Gastroesophageal sphincter (tissue), 4 donors: ENCODE data around the gene CEP89. TPM values are rescaled to one million over a fixed set of nuclear protein-coding genes. Genes with fewer than 3 reads are reported as not detected.

Experiments used
- ATAC-seq: fragments of 150-250 bp; one replicate; pipeline ENCODE4 v1.9.1; 2016; ENCODE audit warnings: mild to moderate bottlenecking, moderate library complexity
- H3K27ac ChIP-seq, 4 donors: fragments of 200-600 bp; sonication (generic) in 3 of 4; 1 replicate in 3 of 4; 2 replicates in 1 of 4; pipeline ENCODE4 v1.5.1; 2016 to 2019
- H3K27me3 ChIP-seq: fragments of 200-600 bp; sonication (generic); one replicate; pipeline ENCODE4 v1.5.1; 2019
- H3K36me3 ChIP-seq, 2 donors: fragments of 200-600 bp; sonication (generic); one replicate each; pipeline ENCODE4 v1.5.1; 2019; ENCODE audit warnings: control low read depth in 1 of 2
- H3K4me1 ChIP-seq, 3 donors: fragments of 200-600 bp; sonication (generic); 1 replicate in 2 of 3; 2 replicates in 1 of 3; pipeline ENCODE4 v1.5.1; 2016 to 2019; ENCODE audit warnings: control low read depth in 2 of 3
- H3K4me3 ChIP-seq, 2 donors: fragments of 200-600 bp; sonication (generic); one replicate each; pipeline ENCODE4 v1.5.1; 2019; ENCODE audit warnings: mild to moderate bottlenecking in 1 of 2, moderate library complexity in 1 of 2
- H3K9me3 ChIP-seq, 3 donors: fragments of 200-600 bp; sonication (generic); one replicate each; pipeline ENCODE4 v1.5.1; 2017 to 2019; ENCODE audit warnings: control low read depth in 2 of 3
- EP300 ChIP-seq: sonication (generic); formaldehyde crosslinking; IDR thresholded peaks from one replicate; pipeline ENCODE4 v1.6.1; 2017; ENCODE audit warnings: antibody characterized with exemption, mild to moderate bottlenecking
- POLR2A ChIP-seq, 2 donors: fragments of 450-650 bp; IDR thresholded peaks; one replicate each; pipeline ENCODE4 v1.6.1; 2017; ENCODE audit warnings: antibody characterized with exemption in 2 of 2, mild to moderate bottlenecking in 2 of 2, moderate library complexity in 1 of 2
- POLR2AphosphoS5 ChIP-seq: sonication (generic); formaldehyde crosslinking; IDR thresholded peaks from one replicate; pipeline ENCODE4 v1.6.1; 2017; ENCODE audit warnings: antibody characterized with exemption
- WGBS, 2 donors: methylation state at CpG; one replicate each; pipeline ENCODE4 v1.1.5; 2018; ENCODE audit warnings: low coverage in 1 of 2; 5-methylcytosine and 5-hydroxymethylcytosine counted together
- small RNA-seq, 4 donors: library from RNA; depleted of rRNA; stranded (forward); fragments of <200 nt; gene quantifications; one replicate each; pipeline ENCODE3, GENCODE V24; 2016
- total RNA-seq, 4 donors: library from RNA; depleted of rRNA; stranded (reverse); fragments of >200 nt; gene quantifications; one replicate each; pipeline ENCODE4 v1.1.0, GENCODE V29; 2016
- TF ChIP-seq, protein P1 (sequence below), 4 experiments: fragments of 200-600 bp in 2 of 4; fragments of 450-650 bp in 2 of 4; sonication (generic) in 1 of 4; IDR thresholded peaks; one replicate each; pipeline ENCODE4 v1.5.1; 2017 to 2019; ENCODE audit warnings: antibody characterized with exemption in 4 of 4, mild to moderate bottlenecking in 2 of 4, moderate library complexity in 2 of 4

The CEP89 gene
- total RNA-seq, 4 donors from 2014 or later: 14.8 to 21.9 (median 20.2) TPM

DNA sequence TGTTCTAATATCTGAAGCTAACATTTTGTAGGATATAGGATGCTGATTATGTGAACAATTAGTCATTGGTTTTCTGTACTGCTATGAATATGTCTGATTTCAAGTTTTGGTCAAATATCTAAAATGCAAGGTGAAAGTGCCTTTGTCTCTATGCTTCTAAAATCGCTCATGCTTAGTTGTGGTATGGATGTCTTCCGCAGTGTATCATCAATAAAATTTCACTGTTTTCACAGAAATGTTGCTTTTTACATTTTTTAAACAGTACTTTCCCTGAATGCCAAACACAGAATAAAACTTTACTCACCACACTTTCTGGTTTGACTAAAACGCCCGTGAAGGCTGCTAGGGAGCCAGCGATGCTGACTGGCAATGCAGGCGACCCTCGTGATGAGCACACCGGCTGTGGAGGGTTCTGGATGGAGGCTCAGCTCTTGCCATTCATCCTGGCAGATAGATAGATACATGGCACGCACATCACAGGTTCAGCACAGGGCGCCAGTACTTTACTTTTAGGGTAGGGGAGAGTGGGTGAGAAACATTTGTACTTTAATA is 142.3 kb downstream of the CEP89 start:
- no peak overlapping the region for H3K4me3 ChIP-seq
- TF ChIP-seq EP300: no peak
- no peak for TF ChIP-seq POLR2AphosphoS5
- 90 to 96% methylated on average over 5 to 8 of the region's 10 CpGs for WGBS, 2 donors
- no peaks in the 10 kb centered on the region for H3K9me3 ChIP-seq
- no peak overlapping the region for H3K27ac ChIP-seq
- H3K27me3 ChIP-seq: peaks cover 8% of the 10 kb centered on the region
- peaks cover 0 to 13% of the 10 kb centered on the region in 2 donors for H3K36me3 ChIP-seq
- ATAC-seq: no peak
- H3K4me1 ChIP-seq: no peaks in the 10 kb centered on the region

GRCh38 chr19:32828643-32829344 is 143.0 kb downstream of the CEP89 start:
- no peak for TF ChIP-seq POLR2A (IDR thresholded peaks at IDR 0.05)
- TF ChIP-seq, protein P1, sequence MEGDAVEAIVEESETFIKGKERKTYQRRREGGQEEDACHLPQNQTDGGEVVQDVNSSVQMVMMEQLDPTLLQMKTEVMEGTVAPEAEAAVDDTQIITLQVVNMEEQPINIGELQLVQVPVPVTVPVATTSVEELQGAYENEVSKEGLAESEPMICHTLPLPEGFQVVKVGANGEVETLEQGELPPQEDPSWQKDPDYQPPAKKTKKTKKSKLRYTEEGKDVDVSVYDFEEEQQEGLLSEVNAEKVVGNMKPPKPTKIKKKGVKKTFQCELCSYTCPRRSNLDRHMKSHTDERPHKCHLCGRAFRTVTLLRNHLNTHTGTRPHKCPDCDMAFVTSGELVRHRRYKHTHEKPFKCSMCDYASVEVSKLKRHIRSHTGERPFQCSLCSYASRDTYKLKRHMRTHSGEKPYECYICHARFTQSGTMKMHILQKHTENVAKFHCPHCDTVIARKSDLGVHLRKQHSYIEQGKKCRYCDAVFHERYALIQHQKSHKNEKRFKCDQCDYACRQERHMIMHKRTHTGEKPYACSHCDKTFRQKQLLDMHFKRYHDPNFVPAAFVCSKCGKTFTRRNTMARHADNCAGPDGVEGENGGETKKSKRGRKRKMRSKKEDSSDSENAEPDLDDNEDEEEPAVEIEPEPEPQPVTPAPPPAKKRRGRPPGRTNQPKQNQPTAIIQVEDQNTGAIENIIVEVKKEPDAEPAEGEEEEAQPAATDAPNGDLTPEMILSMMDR (IDR thresholded peaks at IDR 0.05): no peak
- no peak for TF ChIP-seq EP300
- no peak for TF ChIP-seq POLR2AphosphoS5
- H3K4me1 ChIP-seq: no peaks in the 10 kb centered on the region
- H3K27me3 ChIP-seq: peaks cover 15% of the 10 kb centered on the region
- no peak for ATAC-seq
- no peaks in the 10 kb centered on the region for H3K9me3 ChIP-seq
- WGBS, 2 donors: 71 to 81% methylated on average over 4 to 8 of the region's 15 CpGs
- peaks cover 0 to 13% of the 10 kb centered on the region in 2 donors for H3K36me3 ChIP-seq
- no peak overlapping the region for H3K4me3 ChIP-seq
- no peak overlapping the region for H3K27ac ChIP-seq

DNA sequence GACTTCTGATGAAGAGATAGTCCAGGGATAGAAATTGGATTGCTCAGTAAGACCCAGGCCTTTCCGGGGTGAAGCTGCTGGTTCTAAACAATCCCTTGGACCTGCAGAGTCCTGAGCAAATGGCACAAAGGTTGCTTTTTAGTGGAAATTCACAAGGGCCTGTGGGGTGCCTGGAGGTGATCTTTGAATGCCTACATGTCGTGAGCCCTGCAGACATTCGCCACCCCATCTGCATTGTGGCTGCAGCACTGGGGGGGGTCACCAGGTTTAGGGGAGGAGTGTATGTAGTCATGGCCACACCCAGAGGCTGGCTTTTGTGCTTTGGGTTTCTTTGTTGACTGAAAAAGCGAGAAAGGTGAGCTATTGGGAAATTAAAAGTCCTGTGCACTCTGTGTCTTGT is 143.6 kb downstream of the CEP89 start:
- 97% methylated on average over 3 of the region's 4 CpGs; no CpG with 5 or more reads in 1 of the 2 donors for WGBS, 2 donors
- no peak for TF ChIP-seq POLR2A (IDR thresholded peaks at IDR 0.05)
- no peak for TF ChIP-seq POLR2AphosphoS5
- TF ChIP-seq, protein P1 (IDR thresholded peaks at IDR 0.05): no peak
- TF ChIP-seq EP300: no peak
- H3K4me3 ChIP-seq: no peak overlapping the region
- H3K27ac ChIP-seq: no peak overlapping the region
- no peaks in the 10 kb centered on the region for H3K9me3 ChIP-seq
- H3K27me3 ChIP-seq: peaks cover 20% of the 10 kb centered on the region
- no peak for ATAC-seq
- peaks cover 0 to 13% of the 10 kb centered on the region in 2 donors for H3K36me3 ChIP-seq
- H3K4me1 ChIP-seq: no peaks in the 10 kb centered on the region

Small RNA genes lying within 50 kb of the gene (small RNA-seq; reads per million reads assigned to genes)
- gene RN7SKP22: 0 reads per million in 4 donors

Other genes starting within 250 kb of the CEP89 start
- under 1 TPM in 1 of 4 donors, not detected in 3; 0.96 TPM for gene SLC7A9, start 102.2 kb downstream of the CEP89 start, total RNA-seq
- gene FAAP24, start 284 bp upstream of the CEP89 start, total RNA-seq: 1 to 10 TPM in 2 of 4 donors, under 1 TPM in 2; 0.27 to 2.5 (median 1.2) TPM
- 1 to 10 TPM; 1.4 to 4.7 (median 2.1) TPM for gene RHPN2, start 92.9 kb upstream of the CEP89 start, total RNA-seq
- gene GPATCH1, start 109.2 kb upstream of the CEP89 start, total RNA-seq: 10 to 100 TPM in 1 of 4 donors, 1 to 10 TPM in 3; 6.2 to 10.4 (median 6.8) TPM
- not detected for gene WDR88, start 160.2 kb upstream of the CEP89 start, total RNA-seq
- gene LRP3, start 222.4 kb upstream of the CEP89 start, total RNA-seq: 10 to 100 TPM; 31.0 to 66.7 (median 38.5) TPM